ENCODE results near the gene ROR1.
"Not testable (repeated sequence)": the region's sequence is repeated elsewhere in the genome, so short reads cannot be mapped to it uniquely, and the experiment has no call there.

Gene ROR1

GRCh38 chr1:64184003-64184440 lies 410.2 kb downstream of the ROR1 start:
- DNase-seq (ENCODE audit: low spot score), result no peak

GRCh38 chr1:64186138-64186897 lies 412.5 kb downstream of the ROR1 start:
- DNase-seq (ENCODE audit: low spot score), result no peak

GRCh38 chr1:64186898-64187280 lies 413.1 kb downstream of the ROR1 start:
- DNase-seq (ENCODE audit: low spot score), result no peak

GRCh38 chr1:64187646-64188045 lies 413.8 kb downstream of the ROR1 start:
- DNase-seq (ENCODE audit: low spot score), result no peak

GRCh38 chr1:64192290-64192689 lies 418.5 kb downstream of the ROR1 start:
- DNase-seq (ENCODE audit: low spot score), result no peak

- DNase-seq (ENCODE audit: low spot score), result peak; percentile 66
These were observed 420.6 kb downstream of the ROR1 start for GRCh38 chr1:64194168-64195080.

- DNase-seq (ENCODE audit: low spot score), result no peak
These were observed 421.2 kb downstream of the ROR1 start for GRCh38 chr1:64195081-64195395.

- peak; percentile 58 for DNase-seq (ENCODE audit: low spot score)
These were observed 422.5 kb downstream of the ROR1 start for GRCh38 chr1:64196074-64196870.

GRCh38 chr1:64197076-64197475 lies 423.3 kb downstream of the ROR1 start:
- no peak for DNase-seq (ENCODE audit: low spot score)

GRCh38 chr1:64199154-64199553 lies 425.3 kb downstream of the ROR1 start:
- no peak for DNase-seq (ENCODE audit: low spot score)

- DNase-seq (ENCODE audit: low spot score), result no peak
These were observed 426.2 kb downstream of the ROR1 start for GRCh38 chr1:64200064-64200463.

GRCh38 chr1:64203420-64203819 lies 429.6 kb downstream of the ROR1 start, which contains the start of gene UBE2U:
Gene UBE2U (plus strand): TSS chr1:64203623. CDS start chr1:64204051, 428 bp downstream.
- no peak for DNase-seq (ENCODE audit: low spot score)

GRCh38 chr1:64209221-64209620 lies 435.4 kb downstream of the ROR1 start:
- DNase-seq (ENCODE audit: low spot score), result no peak

- DNase-seq (ENCODE audit: low spot score), result no peak
These were observed 438.2 kb downstream of the ROR1 start for GRCh38 chr1:64212031-64212430.

GRCh38 chr1:64215576-64215975 lies 441.8 kb downstream of the ROR1 start:
- DNase-seq (ENCODE audit: low spot score), result no peak

- no peak for DNase-seq (ENCODE audit: low spot score)
These were observed 446.4 kb downstream of the ROR1 start for GRCh38 chr1:64220241-64220640.

GRCh38 chr1:64223329-64224151 lies 449.7 kb downstream of the ROR1 start:
- DNase-seq (ENCODE audit: low spot score), result no peak

- not testable (repeated sequence) for DNase-seq (ENCODE audit: low spot score)
These were observed 450.4 kb downstream of the ROR1 start for GRCh38 chr1:64224236-64224635.

GRCh38 chr1:64228167-64228957 lies 454.5 kb downstream of the ROR1 start:
- DNase-seq (ENCODE audit: low spot score), result no peak

GRCh38 chr1:64229307-64229706 lies 455.5 kb downstream of the ROR1 start:
- no peak for DNase-seq (ENCODE audit: low spot score)

Measured in putamen (tissue), 1 donor.